Loucy (cell line): ENCODE measurements around the gene AGAP1.

Source experiments
- H2AFZ ChIP-seq: fragments of 200-600 bp; sonication (generic); 2 replicates; pipeline ENCODE4 v1.6.0; 2016; ENCODE audit warnings: antibody characterized with exemption, mild to moderate bottlenecking, low read length, moderate library complexity
- H3F3A ChIP-seq: fragments of 200-600 bp; 2 replicates; pipeline ENCODE4 v1.6.0; 2016; ENCODE audit warnings: antibody characterized with exemption, low read depth, mild to moderate bottlenecking
- H3K27me3 ChIP-seq: fragments of 200-600 bp; sonication (generic); 2 replicates; pipeline ENCODE4 v1.6.1; 2014; ENCODE audit warnings: low read length, mild to moderate bottlenecking; ENCODE audit not compliant: insufficient read depth, poor library complexity, severe bottlenecking
- H3K36me3 ChIP-seq: fragments of 200-600 bp; sonication (generic); 2 replicates; pipeline ENCODE4 v1.6.1; 2016; ENCODE audit warnings: low read length; ENCODE audit not compliant: insufficient read depth
- H3K4me1 ChIP-seq: fragments of 200-600 bp; sonication (generic); 2 replicates; pipeline ENCODE4 v1.5.1; 2014; ENCODE audit warnings: low read length, mild to moderate bottlenecking; ENCODE audit not compliant: insufficient read depth, poor library complexity, severe bottlenecking
- H3K4me2 ChIP-seq: fragments of 200-600 bp; sonication (generic); 2 replicates; pipeline ENCODE4 v1.6.0; 2014; ENCODE audit warnings: antibody characterized with exemption, low read length, low read depth, mild to moderate bottlenecking; ENCODE audit not compliant: poor library complexity, severe bottlenecking
- H3K4me3 ChIP-seq: fragments of 200-600 bp; sonication (generic); 2 replicates; pipeline ENCODE4 v1.5.1; 2014; ENCODE audit warnings: low read length, mild to moderate bottlenecking, mixed read lengths; ENCODE audit not compliant: poor library complexity, severe bottlenecking
- H3K79me2 ChIP-seq: fragments of 200-600 bp; sonication (generic); 2 replicates; pipeline ENCODE4 v1.6.1; 2014; ENCODE audit warnings: low read length; ENCODE audit not compliant: insufficient read depth
- H3K9ac ChIP-seq: fragments of 200-600 bp; sonication (generic); 2 replicates; pipeline ENCODE4 v1.6.0; 2014; ENCODE audit warnings: mild to moderate bottlenecking, low read depth, low read length, moderate library complexity; ENCODE audit not compliant: poor library complexity, severe bottlenecking
- H3K9me2 ChIP-seq: fragments of 200-600 bp; sonication (generic); replicated peaks from 2 replicates; pipeline ENCODE4 v1.6.1; 2016; ENCODE audit warnings: low read depth, low read length, mixed read lengths
- H3K9me3 ChIP-seq: fragments of 200-600 bp; sonication (generic); 2 replicates; pipeline ENCODE4 v1.6.1; 2014; ENCODE audit warnings: mild to moderate bottlenecking, antibody characterized with exemption, low read length, low read depth; ENCODE audit not compliant: insufficient read depth
- H4K20me1 ChIP-seq: fragments of 200-600 bp; sonication (generic); 2 replicates; pipeline ENCODE4 v1.6.0; 2014; ENCODE audit warnings: antibody characterized with exemption, low read length, mild to moderate bottlenecking; ENCODE audit not compliant: insufficient read depth, poor library complexity, severe bottlenecking
- EZH2phosphoT487 ChIP-seq: fragments of 200-600 bp; IDR thresholded peaks from 2 replicates; pipeline ENCODE4 v1.6.1; 2018; ENCODE audit warnings: antibody characterized with exemption, mild to moderate bottlenecking, moderate library complexity, borderline replicate concordance
- TF ChIP-seq, protein P1 (sequence below): fragments of 200-600 bp; sonication (generic); conservative IDR thresholded peaks from 2 replicates; pipeline ENCODE4 v1.5.1; 2014; ENCODE audit warnings: mild to moderate bottlenecking, antibody characterized with exemption, low read length

AGAP1 gene

DNA sequence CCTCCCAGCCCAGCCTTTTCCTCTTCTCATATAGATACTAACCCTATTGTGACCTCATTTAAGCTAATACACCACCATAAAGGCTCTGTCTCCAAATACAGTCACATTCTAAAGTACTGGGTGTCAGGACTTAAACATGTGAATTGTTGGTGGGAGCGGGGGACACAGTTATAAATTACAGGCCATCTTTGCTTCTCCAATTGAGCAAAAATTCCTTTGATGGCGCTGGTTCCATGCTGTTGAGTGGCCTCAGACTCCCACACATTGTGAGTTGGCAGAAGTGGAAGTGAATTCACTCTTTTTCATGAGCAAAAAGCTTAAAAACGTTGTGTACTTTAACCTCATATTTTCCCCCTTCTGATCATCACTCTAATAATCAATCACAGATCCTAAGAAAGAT is 628.4 kb downstream of the AGAP1 start:
- Histone ChIP-seq H3K4me1 (no peaks in the 10 kb centered on the region), H3F3A (no peaks in the 10 kb centered on the region), H3K4me3 (no peak overlapping the region), H3K4me2 (no peak overlapping the region), H3K79me2 (no peaks in the 10 kb centered on the region), H3K36me3 (no peaks in the 10 kb centered on the region; the same call in 1 of the 2 replicates), H2AFZ (no peak overlapping the region), H3K9me3 (no peaks in the 10 kb centered on the region), H4K20me1 (no peaks in the 10 kb centered on the region), H3K9ac (no peak overlapping the region), H3K27me3 (no peaks in the 10 kb centered on the region), H3K9me2 (no peaks in the 10 kb centered on the region)
- TF ChIP-seq, protein P1, sequence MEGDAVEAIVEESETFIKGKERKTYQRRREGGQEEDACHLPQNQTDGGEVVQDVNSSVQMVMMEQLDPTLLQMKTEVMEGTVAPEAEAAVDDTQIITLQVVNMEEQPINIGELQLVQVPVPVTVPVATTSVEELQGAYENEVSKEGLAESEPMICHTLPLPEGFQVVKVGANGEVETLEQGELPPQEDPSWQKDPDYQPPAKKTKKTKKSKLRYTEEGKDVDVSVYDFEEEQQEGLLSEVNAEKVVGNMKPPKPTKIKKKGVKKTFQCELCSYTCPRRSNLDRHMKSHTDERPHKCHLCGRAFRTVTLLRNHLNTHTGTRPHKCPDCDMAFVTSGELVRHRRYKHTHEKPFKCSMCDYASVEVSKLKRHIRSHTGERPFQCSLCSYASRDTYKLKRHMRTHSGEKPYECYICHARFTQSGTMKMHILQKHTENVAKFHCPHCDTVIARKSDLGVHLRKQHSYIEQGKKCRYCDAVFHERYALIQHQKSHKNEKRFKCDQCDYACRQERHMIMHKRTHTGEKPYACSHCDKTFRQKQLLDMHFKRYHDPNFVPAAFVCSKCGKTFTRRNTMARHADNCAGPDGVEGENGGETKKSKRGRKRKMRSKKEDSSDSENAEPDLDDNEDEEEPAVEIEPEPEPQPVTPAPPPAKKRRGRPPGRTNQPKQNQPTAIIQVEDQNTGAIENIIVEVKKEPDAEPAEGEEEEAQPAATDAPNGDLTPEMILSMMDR = no peak
- no peak for TF ChIP-seq EZH2phosphoT487

- no peak for TF ChIP-seq EZH2phosphoT487
- TF ChIP-seq, protein P1 = no peak
- Histone ChIP-seq H3K4me1 (no peaks in the 10 kb centered on the region), H3K36me3 (no peaks in the 10 kb centered on the region; the same call in 1 of the 2 replicates), H4K20me1 (no peaks in the 10 kb centered on the region), H3K9ac (no peak overlapping the region), H3K79me2 (no peaks in the 10 kb centered on the region), H3K9me3 (no peaks in the 10 kb centered on the region), H3K4me2 (no peak overlapping the region), H3F3A (no peaks in the 10 kb centered on the region), H3K4me3 (no peak overlapping the region), H3K27me3 (no peaks in the 10 kb centered on the region), H3K9me2 (no peaks in the 10 kb centered on the region), H2AFZ (no peak overlapping the region)
These were observed 629.9 kb downstream of the AGAP1 start for GRCh38 chr2:236123716-236124115.

GRCh38 chr2:236124182-236124893 is 630.5 kb downstream of the AGAP1 start:
- Histone ChIP-seq H4K20me1 (no peaks in the 10 kb centered on the region), H3K9me2 (no peaks in the 10 kb centered on the region), H3K36me3 (no peaks in the 10 kb centered on the region; the same call in 1 of the 2 replicates)

More at GRCh38 chr2:236124182-236124893, 630.5 kb downstream of the AGAP1 start:
- no peak overlapping the region for H3K9ac ChIP-seq
- TF ChIP-seq, protein P1 = no peak
- no peak for TF ChIP-seq EZH2phosphoT487
- no peak overlapping the region for H3K4me3 ChIP-seq
- H2AFZ ChIP-seq = no peak overlapping the region
- no peaks in the 10 kb centered on the region for H3K79me2 ChIP-seq
- no peaks in the 10 kb centered on the region for H3K9me3 ChIP-seq
- H3F3A ChIP-seq = no peaks in the 10 kb centered on the region
- H3K4me2 ChIP-seq = no peak overlapping the region
- no peaks in the 10 kb centered on the region for H3K27me3 ChIP-seq
- H3K4me1 ChIP-seq = no peaks in the 10 kb centered on the region
